Thoracic aorta (tissue), 2 donors: ENCODE data around the gene MUC5AC. TPM values are rescaled to one million over a fixed set of nuclear protein-coding genes. Genes with fewer than 3 reads are reported as not detected.

ENCODE experiments used
- ATAC-seq: fragments of 150-250 bp; one replicate; pipeline ENCODE4 v1.8.0; 2017; ENCODE audit warnings: low read depth; ENCODE audit not compliant: insufficient number of reproducible peaks, low FRiP score
- DNase-seq: peaks from one replicate; pipeline ENCODE4 v3.0.0-alpha.2; 2020; ENCODE audit warnings: low spot score
- H3K27ac ChIP-seq, 2 donors: fragments of 200-600 bp; sonication (generic); 1 replicate in 1 of 2; 2 replicates in 1 of 2; pipeline ENCODE4 v1.5.1; 2016; ENCODE audit warnings: mild to moderate bottlenecking in 2 of 2, moderate library complexity in 2 of 2
- H3K27me3 ChIP-seq: fragments of 200-600 bp; sonication (generic); replicated peaks from 2 replicates; pipeline ENCODE4 v1.6.0; 2016; ENCODE audit warnings: mild to moderate bottlenecking; ENCODE audit not compliant: insufficient read depth
- H3K36me3 ChIP-seq: fragments of 200-600 bp; sonication (generic); one replicate; pipeline ENCODE4 v1.5.1; 2016
- H3K4me1 ChIP-seq, 2 donors: fragments of 200-600 bp; sonication (generic); 1 replicate in 1 of 2; 2 replicates in 1 of 2; pipeline versions ENCODE4 v1.5.1 to v1.6.0; 2016; ENCODE audit warnings: low read depth in 2 of 2, mild to moderate bottlenecking in 1 of 2; ENCODE audit not compliant: control insufficient read depth in 1 of 2
- H3K4me3 ChIP-seq: fragments of 200-600 bp; sonication (generic); 2 replicates; pipeline ENCODE4 v1.5.1; 2016; ENCODE audit warnings: mild to moderate bottlenecking
- H3K9me3 ChIP-seq: fragments of 200-600 bp; sonication (generic); 2 replicates; pipeline ENCODE4 v1.5.1; 2016
- CTCF ChIP-seq: fragments of 200-600 bp; sonication (generic); IDR thresholded peaks from one replicate; pipeline ENCODE4 v1.5.1; 2019; ENCODE audit warnings: antibody characterized with exemption
- total RNA-seq, 2 donors: library from RNA; depleted of rRNA; stranded (reverse); fragments of >200 nt; gene quantifications; one replicate each; pipeline versions ENCODE4 v1.1.0 to v1.2.3, GENCODE V29; 2016

The MUC5AC gene
- total RNA-seq, 2 donors from 2014 or later: 45.9 TPM; not detected in 1

- ATAC-seq (no peak), DNase-seq (no peak)
- no peak overlapping the region for H3K27ac ChIP-seq
- no peak for TF ChIP-seq CTCF
- no peak overlapping the region for H3K4me3 ChIP-seq
- H3K4me1 ChIP-seq: no peaks in the 10 kb centered on the region
- H3K36me3 ChIP-seq: no peaks in the 10 kb centered on the region
- no peaks in the 10 kb centered on the region for H3K27me3 ChIP-seq
- no peaks in the 10 kb centered on the region for H3K9me3 ChIP-seq
Observed at GRCh38 chr11:1205121-1205986, 47.6 kb downstream of the MUC5AC start.

GRCh38 chr11:1205987-1206331, 48.2 kb downstream of the MUC5AC start:
- Histone ChIP-seq H3K27ac (no peak overlapping the region), H3K27me3 (no peaks in the 10 kb centered on the region), H3K4me1 (no peaks in the 10 kb centered on the region), H3K36me3 (no peaks in the 10 kb centered on the region), H3K4me3 (no peak overlapping the region), H3K9me3 (peaks cover under 1% of the 10 kb centered on the region)
- no peak for TF ChIP-seq CTCF
- no peak for ATAC-seq
- DNase-seq: no peak

GRCh38 chr11:1206391-1207271, 48.9 kb downstream of the MUC5AC start:
- no peak overlapping the region for H3K4me3 ChIP-seq
- DNase-seq (no peak), ATAC-seq (no peak)
- no peaks in the 10 kb centered on the region for H3K4me1 ChIP-seq
- no peak overlapping the region for H3K27ac ChIP-seq
- peaks cover 8% of the 10 kb centered on the region for H3K9me3 ChIP-seq
- no peaks in the 10 kb centered on the region for H3K27me3 ChIP-seq
- TF ChIP-seq CTCF: no peak
- H3K36me3 ChIP-seq: no peaks in the 10 kb centered on the region

GRCh38 chr11:1207401-1208143, 49.8 kb downstream of the MUC5AC start:
- no peak for DNase-seq
- Histone ChIP-seq H3K9me3 (peaks cover 12% of the 10 kb centered on the region), H3K27me3 (no peaks in the 10 kb centered on the region), H3K4me1 (no peaks in the 10 kb centered on the region), H3K36me3 (no peaks in the 10 kb centered on the region), H3K4me3 (no peak overlapping the region), H3K27ac (no peak overlapping the region)
- ATAC-seq: no peak
- TF ChIP-seq CTCF: no peak

- no peaks in the 10 kb centered on the region for H3K4me1 ChIP-seq
- no peaks in the 10 kb centered on the region for H3K36me3 ChIP-seq
- H3K27ac ChIP-seq: no peak overlapping the region
- no peak for ATAC-seq
- no peaks in the 10 kb centered on the region for H3K27me3 ChIP-seq
- no peak for TF ChIP-seq CTCF
- no peak overlapping the region for H3K4me3 ChIP-seq
- H3K9me3 ChIP-seq: peaks cover 12% of the 10 kb centered on the region
- DNase-seq: no peak
Observed at GRCh38 chr11:1208144-1208393, 50.3 kb downstream of the MUC5AC start.
